ENCODE measurements around the gene TRABD2A.

The TRABD2A gene

DNA sequence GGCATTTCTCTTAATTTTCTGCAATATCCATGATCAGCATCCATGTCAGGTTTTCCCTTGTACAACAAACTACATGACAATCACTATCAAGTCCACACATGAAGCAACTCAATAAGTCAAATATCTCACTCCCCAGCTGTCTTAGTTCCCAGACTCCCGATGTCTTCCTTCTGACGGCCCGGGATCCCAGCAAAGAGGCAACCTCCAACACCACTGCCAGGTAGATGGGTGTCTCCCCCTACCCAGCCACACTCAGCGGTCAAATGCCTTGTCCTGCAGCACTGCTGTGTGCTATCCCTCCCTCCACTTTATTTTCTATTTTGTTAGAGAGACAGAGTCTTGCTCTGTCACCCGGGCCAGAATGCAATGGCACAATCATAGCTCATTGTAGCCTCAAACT lies 23.3 kb downstream of the TRABD2A start:
- no peak overlapping the region for H3K27ac ChIP-seq
- H3K4me3 ChIP-seq = no peak overlapping the region
- no peak for TF ChIP-seq CTCF (IDR thresholded peaks at IDR 0.05)
- no peak for DNase-seq (ENCODE audit: low spot score)

- DNase-seq (ENCODE audit: low spot score) = no peak
- TF ChIP-seq CTCF (IDR thresholded peaks at IDR 0.05) = no peak
- Histone ChIP-seq H3K27ac (no peak overlapping the region), H3K4me3 (no peak overlapping the region)
Measured at GRCh38 chr2:84856787-84857186, 24.1 kb downstream of the TRABD2A start.

- TF ChIP-seq CTCF (IDR thresholded peaks at IDR 0.05) = no peak
- no peak overlapping the region for H3K4me3 ChIP-seq
- no peak overlapping the region for H3K27ac ChIP-seq
- no peak for DNase-seq (ENCODE audit: low spot score)
Measured at GRCh38 chr2:84855731-84856130, 25.2 kb downstream of the TRABD2A start.

GRCh38 chr2:84854850-84855249 lies 26.0 kb downstream of the TRABD2A start:
- H3K27ac ChIP-seq = no peak overlapping the region
- no peak for DNase-seq (ENCODE audit: low spot score)
- no peak for TF ChIP-seq CTCF (IDR thresholded peaks at IDR 0.05)
- no peak overlapping the region for H3K4me3 ChIP-seq

DNA sequence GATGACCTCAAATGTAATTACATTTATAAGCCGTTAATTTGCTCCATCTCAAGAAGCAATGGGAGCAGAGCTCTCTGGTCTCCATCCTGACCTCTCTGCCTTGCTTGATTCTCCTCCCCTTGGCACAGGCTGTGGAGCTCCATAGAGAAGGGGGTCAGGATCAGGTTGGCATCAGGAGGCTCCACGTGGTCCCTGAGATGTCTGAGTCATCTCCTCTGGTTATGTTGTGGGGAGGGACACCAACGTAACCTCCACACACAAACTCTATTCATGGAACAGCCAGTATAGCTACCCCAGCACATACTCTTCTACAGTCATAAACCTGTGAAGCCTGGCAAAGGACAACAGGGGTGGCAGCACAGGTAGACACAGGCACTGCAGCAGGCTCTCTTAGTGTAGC lies 29.0 kb downstream of the TRABD2A start:
- DNase-seq (ENCODE audit: low spot score) = no peak
- Histone ChIP-seq H3K4me3 (no peak overlapping the region), H3K27ac (no peak overlapping the region)
- TF ChIP-seq CTCF (IDR thresholded peaks at IDR 0.05) = no peak

GRCh38 chr2:84850471-84850870 lies 30.4 kb downstream of the TRABD2A start:
- H3K4me3 ChIP-seq = no peak overlapping the region
- DNase-seq (ENCODE audit: low spot score) = no peak
- no peak for TF ChIP-seq CTCF (IDR thresholded peaks at IDR 0.05)
- no peak overlapping the region for H3K27ac ChIP-seq

GRCh38 chr2:84849271-84849952 lies 31.5 kb downstream of the TRABD2A start:
- no peak for TF ChIP-seq CTCF (IDR thresholded peaks at IDR 0.05)
- Histone ChIP-seq H3K27ac (no peak overlapping the region), H3K4me3 (no peak overlapping the region)
- no peak for DNase-seq (ENCODE audit: low spot score)
